Measurements from ENCODE around the gene TACC2. TPM values are rescaled to one million over a fixed set of nuclear protein-coding genes. Genes with fewer than 3 reads are reported as not detected.

TACC2 gene, protein sequence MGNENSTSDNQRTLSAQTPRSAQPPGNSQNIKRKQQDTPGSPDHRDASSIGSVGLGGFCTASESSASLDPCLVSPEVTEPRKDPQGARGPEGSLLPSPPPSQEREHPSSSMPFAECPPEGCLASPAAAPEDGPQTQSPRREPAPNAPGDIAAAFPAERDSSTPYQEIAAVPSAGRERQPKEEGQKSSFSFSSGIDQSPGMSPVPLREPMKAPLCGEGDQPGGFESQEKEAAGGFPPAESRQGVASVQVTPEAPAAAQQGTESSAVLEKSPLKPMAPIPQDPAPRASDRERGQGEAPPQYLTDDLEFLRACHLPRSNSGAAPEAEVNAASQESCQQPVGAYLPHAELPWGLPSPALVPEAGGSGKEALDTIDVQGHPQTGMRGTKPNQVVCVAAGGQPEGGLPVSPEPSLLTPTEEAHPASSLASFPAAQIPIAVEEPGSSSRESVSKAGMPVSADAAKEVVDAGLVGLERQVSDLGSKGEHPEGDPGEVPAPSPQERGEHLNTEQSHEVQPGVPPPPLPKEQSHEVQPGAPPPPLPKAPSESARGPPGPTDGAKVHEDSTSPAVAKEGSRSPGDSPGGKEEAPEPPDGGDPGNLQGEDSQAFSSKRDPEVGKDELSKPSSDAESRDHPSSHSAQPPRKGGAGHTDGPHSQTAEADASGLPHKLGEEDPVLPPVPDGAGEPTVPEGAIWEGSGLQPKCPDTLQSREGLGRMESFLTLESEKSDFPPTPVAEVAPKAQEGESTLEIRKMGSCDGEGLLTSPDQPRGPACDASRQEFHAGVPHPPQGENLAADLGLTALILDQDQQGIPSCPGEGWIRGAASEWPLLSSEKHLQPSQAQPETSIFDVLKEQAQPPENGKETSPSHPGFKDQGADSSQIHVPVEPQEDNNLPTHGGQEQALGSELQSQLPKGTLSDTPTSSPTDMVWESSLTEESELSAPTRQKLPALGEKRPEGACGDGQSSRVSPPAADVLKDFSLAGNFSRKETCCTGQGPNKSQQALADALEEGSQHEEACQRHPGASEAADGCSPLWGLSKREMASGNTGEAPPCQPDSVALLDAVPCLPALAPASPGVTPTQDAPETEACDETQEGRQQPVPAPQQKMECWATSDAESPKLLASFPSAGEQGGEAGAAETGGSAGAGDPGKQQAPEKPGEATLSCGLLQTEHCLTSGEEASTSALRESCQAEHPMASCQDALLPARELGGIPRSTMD (N-terminal part only)
- total RNA-seq (2011; cell fraction: chromatin; rRNA removed; ENCODE audit: low replicate concordance): not detected in 2 replicates
- total RNA-seq (2011; cell fraction: nucleolus; rRNA removed): not detected in 2 replicates
- not detected in 2 replicates for total RNA-seq (2011; cell fraction: nucleoplasm; rRNA removed)
- total RNA-seq (2014; rRNA removed) (under 0.01 TPM in 1 of 2 replicates, not detected in the other), total RNA-seq (2014; rRNA removed; fragmentation: Illumina TruSeq; extraction: Trizol) (not detected in 2 replicates), total RNA-seq (2015; rRNA removed; fragmentation: Illumina TruSeq; extraction: Trizol) (not detected in 2 replicates), total RNA-seq (2021) (0.22 and 0.35 TPM in 2 replicates), polyA plus RNA-seq (2011; rRNA removed) (not detected in 2 replicates), polyA plus RNA-seq (2014; fragmentation: Illumina TruSeq; extraction: Trizol) (0.08 TPM in 1 of 2 replicates, not detected in the other), polyA plus RNA-seq (2014; fragmentation: Nextera tagmentation; extraction: Ambion mirVana) (under 1 TPM in 1 of 2 experiments, not detected in 1; 0.03 TPM), polyA plus RNA-seq (2014; rRNA removed) (not detected in 2 replicates), polyA minus RNA-seq (2011; rRNA and poly(A)+ RNA removed) (not detected in 2 replicates), Bru-seq, nascent RNA (percentile 14 among the genes with signal in this experiment), BruChase-seq, experiment 1, labeled RNA remaining after a 2-hour chase (percentile 13 among the genes with signal in this experiment), BruChase-seq, experiment 2, labeled RNA remaining after a 6-hour chase (percentile 16 among the genes with signal in this experiment)
- 0.22 TPM in 1 of 2 replicates, not detected in the other for polyA plus RNA-seq (2011; cell fraction: cytosol; rRNA removed)
- 0.17 TPM in 1 of 2 replicates, not detected in the other for polyA plus RNA-seq (2011; cell fraction: nucleus; rRNA removed)
- 0.08 and 0.21 TPM in 2 replicates for polyA plus RNA-seq (2012)
- polyA minus RNA-seq (2011; cell fraction: cytosol; rRNA and poly(A)+ RNA removed): not detected in 2 replicates
- polyA minus RNA-seq (2011; cell fraction: nucleus; rRNA and poly(A)+ RNA removed): not detected in 2 replicates
- long read RNA-seq, experiment 1: 0 reads
- long read RNA-seq, experiment 2: 0 reads
- long read RNA-seq, experiment 3: 0 reads

DNA sequence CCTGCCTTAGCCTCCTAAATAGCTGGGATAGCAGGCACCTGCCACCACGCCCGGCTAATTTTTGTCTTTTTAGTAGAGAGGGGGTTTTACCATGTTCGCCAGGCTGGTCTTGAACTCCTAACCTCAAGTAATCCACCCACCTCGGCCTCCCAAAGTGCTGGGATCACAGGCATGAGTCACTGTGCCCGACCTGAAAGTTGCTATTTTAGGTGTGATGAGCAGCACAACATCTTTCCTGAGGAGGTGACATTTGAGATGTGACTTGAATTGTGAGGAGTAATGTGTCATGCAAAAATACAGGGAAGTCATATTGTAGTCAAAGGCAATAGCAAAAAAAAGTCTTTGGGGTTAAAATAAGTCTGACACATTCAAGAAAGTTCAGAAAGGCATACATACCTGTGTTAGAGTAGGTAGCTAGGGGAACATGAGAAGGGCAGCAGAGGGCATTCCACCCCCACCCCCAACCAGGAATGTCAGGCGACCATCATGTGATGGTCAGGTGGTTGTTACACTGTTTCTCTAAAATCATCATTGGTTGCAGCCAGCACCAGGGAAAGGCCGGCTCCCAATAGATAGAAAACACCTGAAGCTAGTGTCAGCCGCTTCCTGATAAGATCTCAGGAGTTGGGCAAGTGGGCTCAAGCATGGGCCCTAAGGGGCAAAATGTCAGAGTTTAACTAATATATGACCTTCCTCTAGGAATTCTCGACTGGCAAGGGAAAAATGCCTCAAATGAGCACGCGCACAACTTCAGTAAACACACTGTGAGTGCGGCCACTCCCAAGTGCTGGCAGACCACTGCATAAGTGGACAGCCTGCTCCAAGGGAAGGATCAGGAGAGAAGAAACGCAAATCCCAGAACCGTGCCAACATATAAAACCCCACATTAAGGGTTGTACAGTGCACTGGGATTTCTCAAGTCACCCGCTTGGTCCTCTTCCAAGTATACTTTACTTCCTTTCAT is at the start of gene TACC2:
Gene TACC2, plus strand, starts transcription at position 803 of the 964 bp plus-strand sequence. CDS start 32,819 bp downstream, outside the sequence.
- no peaks in the 10 kb centered on the region for H3K9me1 ChIP-seq (ENCODE audit: control insufficient read depth, insufficient read depth, low read length)
- ChIA-PET POLR2A (no interaction called here), CTCF (ENCODE audit: low intra/inter-chr PET ratio) (no interaction called here)
- intact Hi-C loops (cut with micrococcal nuclease) (no loop called here), in situ Hi-C loops (cut with MboI) (no loop called here)
- H3K36me3 ChIP-seq (ENCODE audit: control insufficient read depth, insufficient read depth, low read length): no peaks in the 10 kb centered on the region
- no peak within 1 kb of the TSS for H3K27ac ChIP-seq (ENCODE audit: extremely low read depth, low read depth, low read length)
- H3K79me2 ChIP-seq (ENCODE audit: control insufficient read depth, insufficient read depth, low read length): no peaks in the 10 kb centered on the region
- FAIRE-seq (no peak), DNase-seq (ENCODE audit: extremely low read depth in 1 of 4, low spot score in 3 of 4) (no peak), ATAC-seq (no peak)
- WGBS (ENCODE audit: insufficient coverage, low coverage, missing lambda C conversion rate): 13% methylated on average over 12 of the region's 15 CpGs
- H2AFZ ChIP-seq (ENCODE audit: low read depth, low read length): no peak within 1 kb of the TSS
- no peaks in the 10 kb centered on the region for H4K20me1 ChIP-seq (replicated peaks; ENCODE audit: control insufficient read depth, insufficient read depth, low read length)
- no peak within 1 kb of the TSS for H3K9ac ChIP-seq (ENCODE audit: insufficient read depth in 1 of 2, low read depth in 2 of 2, low read length in 2 of 2)
- H3K4me1 ChIP-seq (replicated peaks in 1 of 2; ENCODE audit: control insufficient read depth in 2 of 2, insufficient read depth in 2 of 2, low read length in 2 of 2): no peaks in the 10 kb centered on the region; a peak in 1 of 5 replicates
- BruUV-seq (replicated peaks): no TSS peak
- H3K4me2 ChIP-seq (ENCODE audit: insufficient read depth, low read length): no peak within 1 kb of the TSS
- H3K27me3 ChIP-seq (ENCODE audit: control insufficient read depth in 2 of 2, insufficient read depth in 2 of 2, low read length in 2 of 2): no peaks in the 10 kb centered on the region
- peaks cover 3% of the 10 kb centered on the region for H3K9me3 ChIP-seq (replicated peaks; ENCODE audit: control insufficient read depth, insufficient read depth, low read depth, low read length)
- no peak within 1 kb of the TSS for H3K4me3 ChIP-seq
- TF ChIP-seq MAFK (IDR thresholded peaks at IDR 0.05; ENCODE audit: low read length): no peak
- TF ChIP-seq, protein P1, sequence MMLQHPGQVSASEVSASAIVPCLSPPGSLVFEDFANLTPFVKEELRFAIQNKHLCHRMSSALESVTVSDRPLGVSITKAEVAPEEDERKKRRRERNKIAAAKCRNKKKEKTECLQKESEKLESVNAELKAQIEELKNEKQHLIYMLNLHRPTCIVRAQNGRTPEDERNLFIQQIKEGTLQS (IDR thresholded peaks at IDR 0.05): peak; percentile 37; the same call in 1 of the 2 replicates
- TF ChIP-seq, protein P1 (CRISPR knock-in tag; conservative IDR thresholded peaks at IDR 0.05): no peak
